Stimulated activated CD8-positive, alpha-beta memory T cell treated with anti-CD3 and anti-CD28 coated beads, Interleukin-7, amount 100 ng/mL, for 48 hours (primary cell): ENCODE measurements around the gene NDUFB2.
A peak's percentile ranks its signal among the peaks of the same experiment; 100 is the strongest.
"Not testable (repeated sequence)": the region's sequence is repeated elsewhere in the genome, so short reads cannot be mapped to it uniquely, and the experiment has no call there.

Source experiments
- DNase-seq, 2 donors: peaks; one replicate each; pipeline ENCODE4 v3.0.0-alpha.2; 2020; ENCODE audit warnings: low read depth in 1 of 2; ENCODE audit errors: extremely low read depth in 1 of 2

The NDUFB2 gene

GRCh38 chr7:140672382-140673062 lies 24.0 kb upstream of the NDUFB2 start, which contains the start of gene ADCK2:
ADCK2 (plus strand) TSS chr7:140672945; CDS start chr7:140673331, 386 bp downstream.
- DNase-seq, result peak; percentile 23 to 49

DNA sequence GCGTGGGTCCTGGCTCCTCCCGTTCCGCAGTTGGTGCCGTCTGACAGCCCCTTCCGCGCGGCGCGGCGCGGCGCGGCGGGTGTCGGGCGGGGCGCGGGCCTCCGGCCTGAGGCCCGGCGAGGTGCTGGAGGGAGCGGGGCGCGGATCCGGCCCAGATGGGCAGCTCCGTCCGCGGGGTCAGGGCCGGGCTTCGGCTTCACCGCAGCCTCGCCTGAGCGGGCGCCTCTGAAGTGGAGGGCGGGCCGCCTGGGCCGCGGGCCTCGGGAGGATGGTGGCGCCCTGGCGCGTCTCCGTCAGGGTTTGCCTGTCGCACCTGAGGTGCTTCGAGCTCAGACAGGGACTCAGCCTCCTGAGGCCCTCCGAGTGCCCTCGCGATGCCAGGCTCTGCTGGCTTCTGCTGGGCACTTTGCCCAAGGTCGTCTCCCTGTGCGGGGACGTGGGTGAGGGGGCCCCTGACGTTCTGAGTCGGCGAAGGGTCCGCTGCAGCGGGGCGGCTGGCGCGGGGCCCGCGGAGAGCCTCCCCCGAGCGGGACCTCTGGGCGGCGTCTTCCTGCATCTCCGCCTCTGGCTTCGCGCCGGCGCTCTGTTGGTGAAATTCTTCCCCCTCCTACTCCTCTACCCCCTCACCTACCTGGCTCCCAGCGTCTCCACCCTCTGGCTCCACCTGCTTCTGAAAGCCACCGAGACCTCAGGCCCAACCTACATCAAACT lies 23.3 kb upstream of the NDUFB2 start:
- peak; percentile 22 to 26 for DNase-seq

DNA sequence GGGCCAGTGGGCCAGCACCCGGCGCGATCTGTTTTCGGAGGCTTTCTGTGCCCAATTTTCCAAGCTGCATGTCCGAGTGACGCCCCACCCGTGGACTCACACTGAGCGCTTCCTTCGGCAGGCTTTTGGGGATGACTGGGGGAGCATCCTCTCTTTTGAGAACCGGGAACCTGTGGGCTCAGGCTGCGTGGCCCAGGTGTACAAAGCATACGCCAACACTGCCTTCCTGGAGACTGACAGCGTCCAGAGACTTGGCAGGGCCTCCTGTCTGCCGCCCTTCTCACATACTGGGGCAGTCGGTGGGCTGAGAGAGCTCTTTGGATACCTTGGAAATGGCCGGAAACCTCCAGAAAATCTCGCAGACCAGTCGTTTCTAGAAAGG lies 22.7 kb upstream of the NDUFB2 start:
- no peak for DNase-seq

DNA sequence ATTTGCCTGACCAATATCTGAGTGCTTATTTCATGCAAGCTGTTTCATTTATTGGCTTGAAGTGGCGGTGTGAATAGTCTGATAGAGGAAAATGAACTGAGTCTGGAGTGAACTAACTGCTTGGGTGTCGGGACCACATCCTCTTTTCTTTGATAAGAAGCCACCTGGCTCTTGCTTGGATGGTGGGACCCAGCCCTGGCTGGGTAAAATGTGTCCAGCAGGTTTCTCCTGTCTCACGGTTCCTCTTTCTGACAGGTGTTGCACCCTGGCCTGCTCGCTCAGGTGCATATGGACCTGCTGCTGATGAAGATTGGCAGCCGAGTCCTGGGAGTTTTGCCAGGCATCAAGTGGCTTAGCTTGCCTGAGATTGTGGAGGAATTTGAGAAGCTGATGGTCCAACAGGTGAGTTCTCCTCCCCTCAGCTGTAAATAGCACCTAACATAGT lies 22.1 kb upstream of the NDUFB2 start:
- DNase-seq, result no peak

GRCh38 chr7:140674899-140675701 lies 21.4 kb upstream of the NDUFB2 start:
- DNase-seq, result no peak

- DNase-seq, result no peak
Measured at GRCh38 chr7:140675726-140676125, 20.8 kb upstream of the NDUFB2 start.

- no peak for DNase-seq
Measured at GRCh38 chr7:140676306-140676705, 20.2 kb upstream of the NDUFB2 start.

DNA sequence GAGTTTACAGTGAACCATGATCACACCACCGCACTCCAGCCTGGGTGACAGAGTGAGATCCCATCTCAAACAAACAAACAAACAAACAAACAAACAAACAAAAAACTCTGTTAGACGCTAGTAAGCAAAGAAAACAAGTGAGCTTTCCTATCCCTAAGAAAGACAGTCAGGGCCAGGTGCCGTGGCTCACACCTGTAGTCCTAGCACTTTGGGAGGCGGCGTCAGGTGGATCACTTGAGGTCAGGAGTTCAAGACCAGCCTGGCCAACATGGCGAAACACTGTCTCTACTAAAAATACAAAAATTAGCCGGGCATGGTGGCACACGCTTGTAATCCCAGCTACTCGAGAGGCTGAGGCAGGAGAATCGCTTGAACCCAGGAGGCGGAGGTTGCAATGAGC lies 19.6 kb upstream of the NDUFB2 start:
- DNase-seq, result not testable (repeated sequence)

GRCh38 chr7:140677496-140677895 lies 19.0 kb upstream of the NDUFB2 start:
- no peak for DNase-seq

DNA sequence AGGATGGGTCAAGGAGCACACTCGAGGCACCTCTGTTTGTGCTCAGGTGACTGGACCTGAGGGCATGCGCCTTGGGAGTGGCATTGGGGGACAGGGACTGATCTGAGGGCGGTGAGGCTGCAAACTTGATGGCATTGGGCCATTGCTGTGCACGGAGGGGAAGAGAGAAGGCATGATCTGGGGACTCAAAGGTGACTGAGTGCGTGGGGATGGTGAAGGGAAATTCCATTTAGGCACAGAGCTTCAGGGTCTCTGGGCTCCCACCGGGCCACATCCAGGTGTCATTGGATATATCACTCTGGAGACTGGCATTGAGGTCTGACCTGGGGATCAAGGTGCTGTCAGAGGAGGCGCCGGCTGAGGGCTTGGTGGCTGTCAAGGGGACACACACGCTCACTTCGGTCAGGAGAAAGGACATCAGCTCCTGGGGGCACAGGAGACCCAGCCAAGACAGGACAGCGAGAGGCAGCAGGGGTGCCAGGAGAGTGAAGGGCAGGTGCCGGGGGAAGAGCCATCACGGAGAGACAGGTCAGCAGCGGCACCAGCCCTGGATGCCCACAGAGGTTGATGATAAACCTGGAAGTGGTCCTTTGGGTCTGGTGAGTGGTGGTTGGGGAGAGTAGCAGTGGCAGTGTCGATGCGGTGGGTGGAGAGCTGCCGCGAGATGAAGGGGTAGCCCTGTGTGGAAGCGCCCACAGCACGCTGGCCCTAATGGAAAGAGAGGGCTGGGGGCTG lies 18.3 kb upstream of the NDUFB2 start:
- DNase-seq, result no peak

DNA sequence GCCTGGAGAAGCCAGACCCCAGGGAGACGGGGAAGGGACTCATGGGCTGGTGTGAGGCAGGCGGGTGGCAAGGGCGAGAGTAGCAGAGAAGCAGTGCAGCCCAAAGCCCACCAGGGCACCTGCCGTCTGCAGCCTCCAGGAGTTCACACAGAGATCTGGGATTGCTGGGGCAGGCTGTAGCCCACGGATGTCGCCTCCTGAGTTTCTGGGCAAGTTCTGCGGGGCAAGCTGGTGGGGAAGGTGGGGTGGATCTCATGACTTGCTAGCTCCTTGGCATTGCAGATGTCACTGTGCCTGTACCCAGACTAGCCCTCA lies 17.7 kb upstream of the NDUFB2 start:
- DNase-seq, result no peak

GRCh38 chr7:140679186-140679585 lies 17.3 kb upstream of the NDUFB2 start:
- DNase-seq, result no peak

- DNase-seq, result no peak
Measured at GRCh38 chr7:140680886-140681285, 15.6 kb upstream of the NDUFB2 start.

DNA sequence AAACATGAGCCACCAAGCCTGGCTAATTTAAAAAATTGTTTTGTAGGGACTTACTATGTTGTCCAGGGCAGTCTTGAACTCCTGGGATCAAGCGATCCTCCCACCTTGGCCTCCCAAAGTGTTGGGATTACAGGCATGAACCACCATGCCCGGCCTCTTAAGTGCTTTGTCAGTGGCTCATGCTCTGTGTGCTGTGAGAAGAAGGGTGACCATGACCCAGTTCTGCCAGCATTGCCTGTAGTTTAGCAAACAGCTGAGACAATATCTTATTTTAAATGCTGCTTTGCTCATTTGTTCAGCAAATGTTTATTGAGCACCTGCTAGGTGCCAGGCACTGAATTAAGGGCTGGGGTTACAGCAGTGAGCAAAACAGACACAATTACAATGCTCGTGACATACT lies 14.7 kb upstream of the NDUFB2 start:
- no peak for DNase-seq

- DNase-seq, result no peak
Measured at GRCh38 chr7:140683657-140684056, 12.9 kb upstream of the NDUFB2 start.

- DNase-seq, result no peak
Measured at GRCh38 chr7:140684066-140684950, 12.2 kb upstream of the NDUFB2 start.

DNA sequence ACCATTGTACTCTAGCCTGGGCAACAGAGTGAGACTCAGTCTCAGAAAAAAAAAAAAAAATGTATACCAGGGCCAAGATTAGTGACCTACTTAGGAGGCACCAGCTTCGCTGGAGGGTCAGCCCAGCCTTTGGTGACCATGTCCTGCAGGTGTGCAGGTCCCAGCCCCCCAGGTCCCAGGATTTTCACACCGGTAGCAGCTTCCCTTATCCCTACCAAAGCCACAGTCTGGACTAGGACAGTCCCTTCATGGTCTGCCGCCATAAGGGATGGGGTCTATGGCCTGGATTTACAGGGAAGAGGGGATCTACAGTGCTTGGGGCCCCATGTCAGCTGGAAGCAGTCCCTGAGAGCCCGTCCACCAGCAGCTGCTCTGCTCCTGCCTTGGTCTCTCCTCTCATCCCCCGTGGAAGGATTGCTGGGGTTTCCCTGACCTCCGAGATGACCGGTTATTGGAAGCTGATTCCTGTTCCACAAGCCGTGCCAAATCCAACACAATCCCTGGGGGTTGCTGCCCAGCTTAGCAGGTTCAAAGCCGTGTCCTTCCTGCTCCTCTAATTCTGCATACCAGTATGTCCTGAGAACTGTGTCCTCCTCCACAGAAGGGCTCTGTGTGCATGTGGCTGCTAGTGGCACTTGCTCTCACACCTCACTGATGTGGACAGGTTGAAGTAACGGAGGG lies 11.0 kb upstream of the NDUFB2 start:
- DNase-seq, result no peak

GRCh38 chr7:140686921-140687320 lies 9.6 kb upstream of the NDUFB2 start:
- no peak for DNase-seq

DNA sequence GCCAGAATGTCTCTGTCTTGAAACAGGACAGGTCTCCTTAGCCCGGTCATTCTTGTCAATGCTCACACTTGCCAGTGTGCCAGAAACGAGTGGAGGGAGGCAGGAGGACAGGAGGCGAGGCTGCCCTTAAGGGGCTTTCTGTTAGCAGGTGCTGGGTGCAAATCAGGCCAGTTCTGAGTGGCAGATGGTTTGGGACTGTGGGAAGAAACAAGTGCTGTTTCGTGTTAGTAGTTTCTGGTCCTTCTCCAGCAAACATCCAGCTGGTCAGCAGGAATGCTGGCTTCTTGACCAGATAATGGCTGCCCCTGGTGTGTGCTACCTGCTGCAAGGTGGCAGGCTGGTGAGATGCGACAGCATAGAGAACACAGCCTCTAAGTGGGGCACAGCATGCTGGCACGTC lies 8.2 kb upstream of the NDUFB2 start:
- DNase-seq, result no peak
